Endothelial cell of umbilical vein (primary cell): ENCODE measurements around the gene ANO9. TPM values are rescaled to one million over a fixed set of nuclear protein-coding genes. Genes with fewer than 3 reads are reported as not detected.

Experiments
- BruUV-seq: library from RNA; stranded (reverse); fragments of 400-500 nt; replicated peaks from 2 replicates; lab custom pipeline; 2021; lab: Mats Ljungman, UMichigan
- CTCF ChIA-PET: fragments of 300-600, 350-600 bp; sonication (Branson Sonifier 250); formaldehyde crosslinking; loops from one replicate; lab custom pipeline; 2021; ENCODE audit warnings: antibody characterized with exemption, inconsistent platforms; lab: Charles Lee
- POLR2A ChIA-PET: fragments of 300-600, 350-600 bp; sonication (Branson Sonifier 250); formaldehyde crosslinking; loops from one replicate; lab custom pipeline; 2021; ENCODE audit warnings: antibody characterized with exemption, inconsistent platforms; lab: Charles Lee
- DNase-seq: peaks from one replicate; pipeline ENCODE4 v3.0.0-alpha.2; 2011; ENCODE audit warnings: low read depth, low spot score
- FAIRE-seq: peaks from 2 replicates; lab custom pipeline; 2011; peaks lifted over from hg19 to GRCh38; lab: Jason Lieb, UNC
- H2AFZ ChIP-seq: 2 replicates; pipeline ENCODE4 v1.6.0; 2012; ENCODE audit warnings: low read depth, low read length, control low read depth, inconsistent platforms
- H3K27ac ChIP-seq: 2 replicates; pipeline ENCODE4 v1.5.1; 2011; ENCODE audit warnings: low read depth, mild to moderate bottlenecking, control low read depth, low read length, moderate library complexity; ENCODE audit not compliant: insufficient read depth
- H3K27me3 ChIP-seq, 2 experiments: 2 replicates each; pipeline versions ENCODE4 v1.6.0 to v1.6.1; 2011; ENCODE audit warnings: low read length in 2 of 2, mixed read lengths in 1 of 2; ENCODE audit not compliant: control insufficient read depth in 2 of 2, insufficient read depth in 2 of 2
- H3K36me3 ChIP-seq, 2 experiments: 2 replicates in 1 of 2; 3 replicates in 1 of 2; pipeline ENCODE4 v1.5.1; 2011; ENCODE audit warnings: low read length in 2 of 2, mild to moderate bottlenecking in 1 of 2, moderate library complexity in 1 of 2; ENCODE audit not compliant: control insufficient read depth in 2 of 2, insufficient read depth in 2 of 2; ENCODE audit errors: extremely low read depth in 1 of 2
- H3K4me1 ChIP-seq: 3 replicates; pipeline ENCODE4 v1.5.1; 2011; ENCODE audit warnings: mild to moderate bottlenecking, low read length; ENCODE audit not compliant: control insufficient read depth, insufficient read depth; ENCODE audit errors: extremely low read depth
- H3K4me2 ChIP-seq: 2 replicates; pipeline ENCODE4 v1.6.1; 2011; ENCODE audit warnings: low read length, control low read depth, mixed read lengths; ENCODE audit not compliant: insufficient read depth
- H3K4me3 ChIP-seq, 3 experiments: fragments of 200-600 bp in 1 of 3; sonication (generic), shearing (Covaris generic) in 1 of 3; replicated peaks in 1 of 3; 2 replicates each; pipeline ENCODE4 v1.5.1; 2011 to 2016; ENCODE audit warnings: control low read depth in 3 of 3, low read length in 3 of 3, mild to moderate bottlenecking in 2 of 3, inconsistent platforms in 1 of 3, low read depth in 1 of 3, moderate library complexity in 1 of 3; ENCODE audit not compliant: insufficient read depth in 1 of 3
- H3K79me2 ChIP-seq: 2 replicates; pipeline ENCODE4 v1.6.0; 2012; ENCODE audit warnings: low read length, inconsistent platforms; ENCODE audit not compliant: control insufficient read depth, insufficient read depth
- H3K9ac ChIP-seq: replicated peaks from 2 replicates; pipeline ENCODE3; 2011; ENCODE audit warnings: low read length, control low read depth; ENCODE audit not compliant: insufficient read depth; ENCODE audit errors: extremely low read depth
- H3K9me1 ChIP-seq: replicated peaks from 3 replicates; pipeline ENCODE4 v1.6.0; 2011; ENCODE audit warnings: mild to moderate bottlenecking, low read length; ENCODE audit not compliant: control insufficient read depth, insufficient read depth; ENCODE audit errors: extremely low read depth
- H3K9me3 ChIP-seq: replicated peaks from 2 replicates; pipeline ENCODE4 v1.5.1; 2012; ENCODE audit warnings: low read length, inconsistent platforms; ENCODE audit not compliant: control insufficient read depth, insufficient read depth
- H4K20me1 ChIP-seq: replicated peaks from 2 replicates; pipeline ENCODE3; 2011; ENCODE audit warnings: mild to moderate bottlenecking, low read length; ENCODE audit not compliant: control insufficient read depth, insufficient read depth; ENCODE audit errors: extremely low read depth
- EZH2 ChIP-seq: IDR thresholded peaks from 2 replicates; pipeline ENCODE4 v1.6.1; 2012; ENCODE audit warnings: borderline replicate concordance, low read depth, mild to moderate bottlenecking, moderate library complexity, low read length, inconsistent platforms; ENCODE audit not compliant: severe bottlenecking
- FOS ChIP-seq: IDR thresholded peaks from 2 replicates; pipeline ENCODE4 v1.6.1; 2011; ENCODE audit warnings: mild to moderate bottlenecking, low read length, moderate library complexity, borderline replicate concordance; ENCODE audit not compliant: insufficient read depth
- GATA2 ChIP-seq: IDR thresholded peaks from 2 replicates; pipeline ENCODE4 v1.7.0; 2011; ENCODE audit warnings: low read depth, mild to moderate bottlenecking, moderate library complexity, mixed read lengths, low read length; ENCODE audit not compliant: insufficient read length, insufficient read depth
- JUN ChIP-seq: IDR thresholded peaks from 2 replicates; pipeline ENCODE4 v1.6.1; 2011; ENCODE audit warnings: borderline replicate concordance, low read depth; ENCODE audit not compliant: insufficient read length, insufficient read depth
- MAX ChIP-seq: IDR thresholded peaks from 2 replicates; pipeline ENCODE4 v1.6.1; 2011; ENCODE audit not compliant: insufficient read depth, insufficient read length
- MYC ChIP-seq: IDR thresholded peaks from one replicate; pipeline ENCODE4 v1.6.1; 2011; ENCODE audit warnings: mild to moderate bottlenecking, low read depth, low read length
- POLR2A ChIP-seq: IDR thresholded peaks from 2 replicates; pipeline ENCODE4 v1.6.1; 2012; ENCODE audit warnings: low read depth, mild to moderate bottlenecking, control low read depth, low read length
- POLR2AphosphoS5 ChIP-seq: IDR thresholded peaks from 2 replicates; pipeline ENCODE4 v1.6.1; 2012; ENCODE audit warnings: low read depth, mild to moderate bottlenecking, control low read depth, low read length, moderate library complexity; ENCODE audit not compliant: insufficient read depth
- dilution Hi-C: fragments of 300-500 bp; cut with MboI; formaldehyde crosslinking; loops from one replicate; pipeline ENCODE4 v1.15.0; 2019; ENCODE audit warnings: low sequenced_read_pairs; ENCODE audit not compliant: extremely low pct_ligation_motif_present
- intact Hi-C: fragments of 100-400 bp; cut with micrococcal nuclease; formaldehyde crosslinking; loops from one replicate; pipeline ENCODE4 v1.10.0; 2022
- polyA plus RNA-seq, 4 experiments: library from polyadenylated mRNA; depleted of rRNA in 3 of 4; stranded (reverse) in 3 of 4; unstranded in 1 of 4; fragments of >200 nt; gene quantifications; 2 replicates each; pipeline versions ENCODE4 v1.2.1 to v1.2.3, GENCODE V29; 2011 to 2012; ENCODE audit warnings: missing spikeins in 1 of 4
- total RNA-seq: library from RNA; stranded (reverse); gene quantifications from 2 replicates; pipeline ENCODE4 v1.2.3, GENCODE V29; 2021
- TF ChIP-seq, protein P1 (sequence below), 2 donors: IDR thresholded peaks; 1 replicate in 1 of 2; 2 replicates in 1 of 2; pipeline ENCODE4 v1.5.1; 2011; ENCODE audit warnings: low read length in 2 of 2, mild to moderate bottlenecking in 2 of 2, moderate library complexity in 2 of 2, control low read depth in 1 of 2, inconsistent platforms in 1 of 2, low read depth in 1 of 2; ENCODE audit not compliant: insufficient read depth in 1 of 2; ENCODE audit errors: extremely low read depth in 1 of 2

The ANO9 gene
- total and polyA plus RNA-seq, 2 donors (not counting 3 experiments of a cell fraction or from before 2014, with no cell fraction given): 0.23 TPM; not detected in 1

DNA sequence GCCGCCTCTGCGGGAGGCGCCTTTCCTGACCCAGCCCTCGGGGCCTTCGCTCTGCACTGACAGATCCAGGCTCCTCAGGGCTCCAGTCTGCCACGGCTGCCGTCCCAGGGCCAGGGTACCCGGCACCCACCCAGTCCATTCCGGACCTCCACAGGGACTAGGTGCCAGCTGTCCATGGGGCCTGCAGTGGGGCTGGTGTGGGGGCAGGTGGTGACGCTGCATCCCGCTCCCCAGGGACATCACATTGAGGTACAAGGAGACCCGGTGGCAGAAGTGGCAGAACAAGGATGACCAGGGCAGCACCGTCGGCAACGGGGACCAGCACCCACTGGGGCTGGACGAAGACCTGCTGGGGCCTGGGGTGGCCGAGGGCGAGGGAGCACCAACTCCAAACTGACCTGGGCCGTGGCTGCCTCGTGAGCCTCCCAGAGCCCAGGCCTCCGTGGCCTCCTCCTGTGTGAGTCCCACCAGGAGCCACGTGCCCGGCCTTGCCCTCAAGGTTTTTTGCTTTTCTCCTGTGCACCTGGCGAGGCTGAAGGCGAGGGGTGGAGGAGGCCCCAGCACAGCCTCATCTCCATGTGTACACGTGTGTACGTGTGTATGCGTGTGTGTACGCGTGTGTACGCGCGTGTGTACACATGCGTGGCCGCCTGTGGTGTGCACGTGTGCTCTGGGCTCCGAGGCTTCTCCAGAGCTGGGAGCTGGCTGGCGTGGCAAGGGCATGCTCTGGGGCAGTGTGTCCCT lies 48.5 kb upstream of the ANO9 start:
- Histone ChIP-seq H3K27me3 (no peaks in the 10 kb centered on the region), H3K9me1 (no peaks in the 10 kb centered on the region), H3K4me2 (no peak overlapping the region), H2AFZ (no peak overlapping the region), H3K79me2 (no peaks in the 10 kb centered on the region), H3K9ac (no peak overlapping the region), H3K4me1 (no peaks in the 10 kb centered on the region), H3K4me3 (no peak overlapping the region), H3K27ac (no peak overlapping the region), H4K20me1 (no peaks in the 10 kb centered on the region), H3K9me3 (no peaks in the 10 kb centered on the region), H3K36me3 (peaks cover 2 to 29% of the 10 kb centered on the region in 2 experiments)
- dilution Hi-C loops (no loop called here), intact Hi-C loops (no loop called here)
- ChIA-PET CTCF (no interaction called here), POLR2A (no interaction called here)
- DNase-seq: no peak
- FAIRE-seq: no peak
- no TSS peak for BruUV-seq
- TF ChIP-seq FOS (no peak), MAX (no peak), POLR2A (no peak), JUN (no peak), POLR2AphosphoS5 (no peak), GATA2 (no peak), MYC (no peak), EZH2 (no peak)
- TF ChIP-seq, protein P1, sequence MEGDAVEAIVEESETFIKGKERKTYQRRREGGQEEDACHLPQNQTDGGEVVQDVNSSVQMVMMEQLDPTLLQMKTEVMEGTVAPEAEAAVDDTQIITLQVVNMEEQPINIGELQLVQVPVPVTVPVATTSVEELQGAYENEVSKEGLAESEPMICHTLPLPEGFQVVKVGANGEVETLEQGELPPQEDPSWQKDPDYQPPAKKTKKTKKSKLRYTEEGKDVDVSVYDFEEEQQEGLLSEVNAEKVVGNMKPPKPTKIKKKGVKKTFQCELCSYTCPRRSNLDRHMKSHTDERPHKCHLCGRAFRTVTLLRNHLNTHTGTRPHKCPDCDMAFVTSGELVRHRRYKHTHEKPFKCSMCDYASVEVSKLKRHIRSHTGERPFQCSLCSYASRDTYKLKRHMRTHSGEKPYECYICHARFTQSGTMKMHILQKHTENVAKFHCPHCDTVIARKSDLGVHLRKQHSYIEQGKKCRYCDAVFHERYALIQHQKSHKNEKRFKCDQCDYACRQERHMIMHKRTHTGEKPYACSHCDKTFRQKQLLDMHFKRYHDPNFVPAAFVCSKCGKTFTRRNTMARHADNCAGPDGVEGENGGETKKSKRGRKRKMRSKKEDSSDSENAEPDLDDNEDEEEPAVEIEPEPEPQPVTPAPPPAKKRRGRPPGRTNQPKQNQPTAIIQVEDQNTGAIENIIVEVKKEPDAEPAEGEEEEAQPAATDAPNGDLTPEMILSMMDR (IDR thresholded peaks at IDR 0.05; ENCODE audit: extremely low read depth in 1 of 2, insufficient read depth in 1 of 2, low read depth in 1 of 2, low read length in 2 of 2): no peak
